Lower lobe of right lung (tissue), 2 donors: Measurements from ENCODE around the gene TREM1. TPM values are rescaled to one million over a fixed set of nuclear protein-coding genes. Genes with fewer than 3 reads are reported as not detected.

Source experiments
- ATAC-seq, 2 donors: fragments of 200-7000 bp; cut with Tn5 transposase; one replicate each; pipeline ENCODE4 v1.9.1; 2020 to 2022; ENCODE audit warnings: mild to moderate bottlenecking in 2 of 2, moderate library complexity in 2 of 2
- DNase-seq: peaks from one replicate; pipeline ENCODE4 v3.0.0-alpha.2; 2020
- H3K27ac ChIP-seq: fragments of 200-600 bp; one replicate; pipeline ENCODE4 v1.8.0; 2022
- H3K27me3 ChIP-seq: fragments of 200-600 bp; one replicate; pipeline ENCODE4 v1.8.0; 2022; ENCODE audit warnings: low read depth
- H3K36me3 ChIP-seq: fragments of 200-600 bp; one replicate; pipeline ENCODE4 v1.8.0; 2022; ENCODE audit warnings: mild to moderate bottlenecking
- H3K4me1 ChIP-seq: fragments of 200-600 bp; one replicate; pipeline ENCODE4 v1.8.0; 2022
- H3K4me3 ChIP-seq: fragments of 200-600 bp; one replicate; pipeline ENCODE4 v1.8.0; 2022; ENCODE audit warnings: mild to moderate bottlenecking
- H3K9me3 ChIP-seq: fragments of 200-600 bp; one replicate; pipeline ENCODE4 v1.8.0; 2022
- CTCF ChIP-seq: fragments of 200-600 bp; IDR thresholded peaks from one replicate; pipeline ENCODE4 v1.8.0; 2022; ENCODE audit warnings: antibody characterized with exemption, mild to moderate bottlenecking
- intact Hi-C: fragments of 100-400 bp; cut with DNase I; formaldehyde crosslinking; loops from one replicate; pipeline ENCODE4 v1.11.0; 2022
- total RNA-seq: library from RNA; stranded (reverse); fragmentation: NEBNext Ultra II Directional; extraction: Animal tissue kit (Norgen Biotek cat#: 25700); gene quantifications from one replicate; pipeline ENCODE4 v1.2.1, GENCODE V29; 2021
- donor health status: DM: no; HTN: yes; CAD: no; lungs with severe emphysema.

The TREM1 gene
- total RNA-seq, 1 donor from 2014 or later, result 160 TPM

GRCh38 chr6:41273714-41274113 is 12.8 kb downstream of the TREM1 start:
- DNase-seq (no peak), ATAC-seq (no peak)
- TF ChIP-seq CTCF, result no peak
- Histone ChIP-seq H3K4me1 (peaks cover 10% of the 10 kb centered on the region), H3K27me3 (no peaks in the 10 kb centered on the region), H3K27ac (no peak overlapping the region), H3K4me3 (no peak overlapping the region), H3K36me3 (no peaks in the 10 kb centered on the region), H3K9me3 (no peaks in the 10 kb centered on the region)
- intact Hi-C loops, result no loop called here

GRCh38 chr6:41272591-41273240 is 13.8 kb downstream of the TREM1 start:
- no peak for TF ChIP-seq CTCF
- H3K27ac ChIP-seq, result no peak overlapping the region

GRCh38 chr6:41271901-41272395 is 14.5 kb downstream of the TREM1 start:
- ATAC-seq (peak; percentile 78 to 87), DNase-seq (peak; percentile 88)
- Histone ChIP-seq H3K27ac (peak overlapping the region; percentile 31), H3K9me3 (no peaks in the 10 kb centered on the region), H3K36me3 (no peaks in the 10 kb centered on the region), H3K4me3 (no peak overlapping the region), H3K4me1 (peaks cover 4% of the 10 kb centered on the region), H3K27me3 (no peaks in the 10 kb centered on the region)
- TF ChIP-seq CTCF, result no peak
- intact Hi-C loops, result no loop called here

More at GRCh38 chr6:41272591-41273240, 13.8 kb downstream of the TREM1 start:
- Histone ChIP-seq H3K36me3 (no peaks in the 10 kb centered on the region), H3K4me1 (peaks cover 4% of the 10 kb centered on the region), H3K27me3 (no peaks in the 10 kb centered on the region), H3K4me3 (no peak overlapping the region), H3K9me3 (no peaks in the 10 kb centered on the region)
- no peak for ATAC-seq
- intact Hi-C loops, result no loop called here
- no peak for DNase-seq

GRCh38 chr6:41269716-41270115 is 16.8 kb downstream of the TREM1 start:
- DNase-seq, result no peak
- no peaks in the 10 kb centered on the region for H3K36me3 ChIP-seq
- no peak overlapping the region for H3K27ac ChIP-seq
- H3K4me3 ChIP-seq, result no peak overlapping the region
- no peak for ATAC-seq
- TF ChIP-seq CTCF, result no peak
- peaks cover 4% of the 10 kb centered on the region for H3K4me1 ChIP-seq
- no peaks in the 10 kb centered on the region for H3K9me3 ChIP-seq
- intact Hi-C loops, result no loop called here
- no peaks in the 10 kb centered on the region for H3K27me3 ChIP-seq

GRCh38 chr6:41269166-41269565 is 17.3 kb downstream of the TREM1 start:
- no peaks in the 10 kb centered on the region for H3K36me3 ChIP-seq
- TF ChIP-seq CTCF, result no peak

More at GRCh38 chr6:41269166-41269565, 17.3 kb downstream of the TREM1 start:
- ATAC-seq (no peak), DNase-seq (no peak)
- Histone ChIP-seq H3K4me3 (no peak overlapping the region), H3K4me1 (peaks cover 4% of the 10 kb centered on the region), H3K9me3 (no peaks in the 10 kb centered on the region), H3K27ac (no peak overlapping the region), H3K27me3 (no peaks in the 10 kb centered on the region)
- intact Hi-C loops, result no loop called here
